GM19395 (cell line): ENCODE data around the gene GRIK4.
A peak's percentile ranks its signal among the peaks of the same experiment; 100 is the strongest.

Experiments
- ATAC-seq: cut with Tn5 transposase; IDR thresholded peaks from one replicate; pipeline ENCODE4 v1.9.1; 2021; ENCODE audit warnings: mild to moderate bottlenecking, moderate library complexity; ENCODE audit not compliant: unreplicated experiment

GRIK4 gene

DNA sequence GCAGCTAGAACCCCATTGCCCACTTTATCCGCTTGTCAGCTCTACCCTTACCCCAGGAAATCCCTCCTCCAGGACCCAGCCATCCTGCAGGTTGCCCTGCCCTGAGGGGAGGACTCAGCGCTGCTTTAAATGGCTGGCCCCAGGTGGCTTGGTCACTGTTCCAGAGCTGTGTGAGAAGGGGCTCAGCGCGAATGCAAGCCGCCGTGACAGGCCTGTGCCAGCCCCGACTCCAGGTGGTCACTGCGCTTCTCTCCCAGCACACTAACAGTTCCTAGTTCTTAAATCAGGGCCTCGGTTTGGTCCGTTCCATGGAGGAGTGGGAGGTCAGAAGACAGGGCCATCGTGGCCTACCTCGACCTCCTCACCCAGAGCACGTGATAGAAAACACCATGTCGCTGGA, 446.6 kb downstream of the GRIK4 start:
- ATAC-seq, result no peak

- ATAC-seq, result no peak
These were observed 447.6 kb downstream of the GRIK4 start for GRCh38 chr11:120959189-120959588.

DNA sequence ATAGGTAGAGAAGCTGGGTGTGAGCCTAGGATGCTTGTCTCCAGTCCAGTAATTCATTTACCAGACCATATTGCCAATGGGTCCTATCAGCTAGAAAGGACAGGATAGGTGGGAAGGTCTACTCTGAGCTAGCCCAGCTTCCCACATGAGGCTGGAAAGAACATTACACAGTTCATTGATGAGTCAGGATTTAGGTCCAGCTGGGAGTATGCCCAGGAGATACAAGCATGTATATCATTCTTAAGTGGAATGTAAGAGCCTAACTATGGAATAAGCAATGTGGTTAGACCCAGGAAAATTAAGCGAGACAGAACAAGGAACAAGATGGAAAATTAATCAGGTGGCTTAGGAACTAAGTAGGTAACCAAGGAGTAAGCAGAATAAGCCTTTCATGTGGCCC, 453.3 kb downstream of the GRIK4 start:
- ATAC-seq, result no peak

DNA sequence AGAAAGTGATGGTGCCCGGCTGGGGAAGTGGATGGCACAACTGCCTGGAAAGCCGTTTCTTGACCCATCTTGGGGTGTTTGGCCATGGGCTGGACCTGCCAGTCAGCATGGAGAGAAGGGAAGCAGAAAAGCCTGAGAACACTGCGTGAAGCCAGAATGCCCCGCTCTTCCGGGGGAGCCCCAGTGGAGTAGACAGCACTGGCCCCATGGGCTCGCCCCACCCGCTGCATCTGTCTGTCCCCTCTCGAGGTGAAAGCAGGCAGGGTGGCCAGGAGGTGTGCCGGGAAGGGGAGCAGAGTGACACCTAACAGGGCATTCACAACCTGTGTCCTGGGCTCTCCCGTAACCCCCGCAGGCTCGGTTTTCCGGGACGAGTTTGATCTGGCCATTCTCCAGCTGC, 455.3 kb downstream of the GRIK4 start:
- ATAC-seq, result no peak

GRCh38 chr11:120969993-120970392, 458.4 kb downstream of the GRIK4 start:
- no peak for ATAC-seq

- ATAC-seq, result no peak
These were observed 460.3 kb downstream of the GRIK4 start for GRCh38 chr11:120971825-120972224.

DNA sequence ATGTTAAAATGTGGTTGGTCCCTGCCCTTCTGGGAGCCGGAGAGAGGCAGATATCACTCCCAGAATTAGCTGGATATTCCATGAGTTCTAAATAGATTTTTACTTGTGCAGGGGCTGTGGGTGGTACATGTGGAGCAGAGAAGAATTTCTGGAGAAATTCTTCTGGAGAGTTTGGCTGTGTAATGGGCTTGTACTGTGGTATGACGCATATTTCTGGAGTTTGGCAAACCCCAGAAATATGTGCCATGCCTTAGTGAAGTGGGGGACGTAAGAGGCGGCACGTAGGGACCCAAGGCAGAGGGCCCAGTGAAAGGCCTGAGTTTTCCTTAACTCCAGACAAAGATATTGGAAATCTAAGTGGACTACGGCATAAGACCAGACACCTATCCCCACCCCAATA, 461.1 kb downstream of the GRIK4 start:
- no peak for ATAC-seq

DNA sequence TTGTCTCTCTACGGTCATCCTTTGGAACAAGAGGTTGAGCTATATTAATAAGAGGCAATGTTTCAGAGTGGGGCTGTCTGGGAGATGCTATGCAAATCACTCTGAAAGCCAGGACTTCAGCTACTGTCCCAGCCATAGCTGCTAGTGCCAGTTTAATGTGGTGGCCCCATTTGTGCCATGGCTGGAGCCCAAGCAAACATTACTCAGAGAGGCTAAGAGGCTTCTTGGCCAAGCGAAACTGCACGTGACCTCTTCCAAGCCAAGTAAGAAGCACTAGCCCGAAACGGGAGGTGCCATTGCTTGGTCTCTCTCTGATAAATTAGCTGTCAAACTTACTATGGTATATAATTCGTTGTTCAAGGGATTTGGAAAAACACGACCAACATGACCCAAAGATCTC, 462.0 kb downstream of the GRIK4 start:
- no peak for ATAC-seq

GRCh38 chr11:120974466-120974865, 462.9 kb downstream of the GRIK4 start:
- no peak for ATAC-seq

DNA sequence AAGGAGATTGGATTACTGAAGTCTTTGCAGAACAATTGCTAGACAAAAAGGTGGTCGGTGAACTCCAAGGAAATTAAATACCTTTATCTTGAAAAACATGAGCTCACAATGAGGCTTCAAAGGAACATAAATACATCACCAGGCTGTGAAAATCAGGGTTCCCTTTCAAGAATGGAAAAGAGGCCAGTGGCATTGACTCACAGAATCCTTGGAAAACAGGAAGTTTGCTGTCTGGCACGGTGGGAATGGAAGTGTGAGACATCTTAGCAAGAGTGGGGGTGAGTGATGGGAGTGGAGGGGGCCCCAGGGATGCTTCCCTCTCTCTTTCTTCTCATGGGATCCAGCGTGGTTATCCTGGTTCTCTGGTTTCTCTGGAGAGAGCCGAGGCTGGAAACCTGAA, 463.4 kb downstream of the GRIK4 start:
- ATAC-seq, result no peak

- ATAC-seq, result no peak
These were observed 466.0 kb downstream of the GRIK4 start for GRCh38 chr11:120977266-120978137.

- ATAC-seq, result no peak
These were observed 467.2 kb downstream of the GRIK4 start for GRCh38 chr11:120978701-120979100.

- peak; percentile 56 for ATAC-seq
These were observed 474.4 kb downstream of the GRIK4 start for GRCh38 chr11:120985718-120986569.

DNA sequence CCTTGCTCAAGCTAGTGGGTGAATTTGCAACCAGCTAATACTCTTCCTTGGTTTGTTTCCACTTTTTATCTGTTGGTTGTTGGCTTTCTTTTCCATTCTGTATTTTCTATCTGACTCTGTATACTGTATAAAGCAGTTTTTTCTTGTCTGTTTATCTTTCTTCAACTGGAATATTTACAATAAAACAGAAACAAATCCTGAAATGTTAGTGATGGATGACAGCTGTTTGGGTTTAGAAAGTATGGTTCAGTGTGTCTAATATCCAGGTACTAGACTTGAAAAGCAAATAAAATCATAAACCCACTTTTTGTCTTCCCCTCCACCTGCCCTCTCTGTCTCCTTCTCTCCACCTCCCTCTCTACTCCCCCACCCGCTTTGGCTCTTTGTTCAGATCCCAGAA, 477.1 kb downstream of the GRIK4 start:
- ATAC-seq, result no peak

- ATAC-seq, result no peak
These were observed 480.5 kb downstream of the GRIK4 start for GRCh38 chr11:120991830-120992686.

DNA sequence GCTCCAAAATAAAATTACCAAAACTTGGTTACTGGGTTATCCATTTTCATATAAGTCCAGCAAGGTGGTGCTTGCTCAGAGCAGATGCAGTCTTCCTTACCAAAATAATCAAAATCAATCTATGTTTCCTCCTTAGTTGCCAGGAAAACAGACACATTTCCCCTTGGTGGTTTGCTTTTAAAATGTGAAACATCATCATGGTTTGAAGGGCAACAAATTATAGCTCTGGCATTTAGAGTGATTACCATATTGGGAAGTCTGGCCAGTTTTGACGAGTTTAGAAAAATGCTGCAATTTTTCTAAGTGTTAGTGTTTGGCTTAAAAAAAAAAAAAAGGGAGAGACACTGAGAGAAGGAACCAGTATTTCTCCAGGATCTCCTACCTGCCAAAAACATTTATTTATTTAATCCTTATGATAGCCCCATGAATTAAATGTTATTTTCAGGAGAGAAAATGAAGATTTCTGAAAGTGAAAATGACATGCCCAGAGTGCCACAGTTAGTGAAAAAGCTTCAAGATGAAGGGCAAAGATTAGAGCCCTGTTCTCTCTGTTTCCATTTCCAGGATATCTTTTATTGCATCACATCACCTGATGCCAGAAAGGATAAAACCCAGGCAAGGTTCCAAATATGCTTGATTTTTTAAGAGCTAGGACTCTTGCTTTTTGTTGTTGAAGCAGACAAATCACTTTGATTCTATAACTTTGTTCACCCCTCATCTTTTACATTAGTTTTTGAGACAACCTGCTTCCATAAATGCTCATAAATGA, 482.7 kb downstream of the GRIK4 start:
- ATAC-seq, result no peak

DNA sequence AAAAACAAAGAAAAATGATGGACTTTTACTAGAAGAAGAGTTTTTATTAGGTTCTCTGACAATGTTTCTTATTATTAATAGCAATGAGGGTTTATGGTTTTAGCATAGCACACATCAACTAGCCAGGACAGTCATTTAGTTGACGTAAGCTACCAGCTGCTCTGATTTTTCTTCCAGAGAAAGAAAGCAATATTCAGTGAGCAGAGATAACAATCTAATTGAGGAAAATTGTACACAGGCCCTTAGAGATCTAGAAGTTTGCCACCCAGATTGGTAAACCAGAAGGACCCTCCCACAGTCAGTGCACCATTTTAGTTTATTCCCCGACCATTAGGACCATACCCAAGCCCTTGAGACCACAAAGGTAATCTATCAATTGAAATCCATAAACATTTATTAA, 483.6 kb downstream of the GRIK4 start:
- no peak for ATAC-seq

GRCh38 chr11:120996973-120997372, 485.4 kb downstream of the GRIK4 start:
- no peak for ATAC-seq

DNA sequence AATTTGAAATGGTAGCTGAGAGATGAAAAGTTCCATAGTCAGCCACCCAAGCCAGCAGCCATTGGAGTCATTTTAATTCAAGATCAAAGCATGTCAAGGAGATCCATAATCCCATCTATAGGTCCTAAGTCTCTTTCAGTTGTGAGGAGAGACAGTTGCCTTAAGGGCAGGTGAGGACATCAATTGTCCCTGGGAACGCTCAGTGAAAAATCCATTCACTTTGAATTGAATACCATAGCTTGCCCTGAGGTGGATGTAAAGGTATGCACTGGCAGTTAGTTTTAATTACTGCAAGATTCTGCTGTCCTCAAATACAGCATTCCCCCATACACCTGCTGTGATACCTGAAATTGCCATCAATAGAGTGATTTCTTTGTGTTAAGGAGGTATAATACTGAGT, 487.0 kb downstream of the GRIK4 start:
- no peak for ATAC-seq

DNA sequence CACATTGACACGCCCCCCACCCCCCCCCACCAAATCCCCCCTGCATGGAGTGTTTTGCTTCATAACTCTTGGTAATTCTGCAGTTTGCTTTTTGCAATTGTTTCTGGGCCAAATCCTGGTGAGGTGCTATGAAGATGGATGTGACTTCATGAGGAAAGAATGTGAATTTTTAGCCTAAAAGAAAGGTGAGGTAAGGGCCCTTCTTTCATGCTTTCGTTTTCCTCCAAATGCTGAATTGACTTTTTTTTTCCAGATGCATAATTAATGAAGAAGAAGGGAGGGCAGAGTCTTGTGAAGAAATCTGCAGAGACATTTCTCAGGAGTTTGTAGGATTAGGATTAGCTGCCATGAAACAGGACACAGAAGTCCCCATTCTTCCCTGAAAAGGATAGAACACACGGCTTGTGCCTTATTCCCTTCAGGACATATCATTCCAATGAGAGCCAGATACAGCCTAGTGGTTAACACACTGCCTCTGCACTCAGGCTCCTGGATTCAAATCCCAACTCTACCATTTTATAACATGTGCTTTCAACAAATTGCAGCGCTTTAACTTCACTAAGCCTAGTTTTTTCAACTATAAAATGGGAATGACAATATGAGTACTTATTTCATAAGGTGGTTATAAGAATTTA, 492.8 kb downstream of the GRIK4 start:
- no peak for ATAC-seq
